D721Med (cell line): ENCODE results near the gene AOAH.

Experiments used
- DNase-seq: peaks from one replicate; pipeline ENCODE4 v3.0.0; 2011; ENCODE audit warnings: low spot score; ENCODE audit not compliant: insufficient read length
- FAIRE-seq: peaks from 2 replicates; lab custom pipeline; 2011; peaks lifted over from hg19 to GRCh38; lab: Jason Lieb, UNC
- TF ChIP-seq, protein P1 (sequence below): IDR thresholded peaks from 2 replicates; pipeline ENCODE4 v1.5.1; 2012; ENCODE audit warnings: mild to moderate bottlenecking, control low read depth; ENCODE audit not compliant: insufficient read depth; ENCODE audit errors: missing control alignments

AOAH gene

DNA sequence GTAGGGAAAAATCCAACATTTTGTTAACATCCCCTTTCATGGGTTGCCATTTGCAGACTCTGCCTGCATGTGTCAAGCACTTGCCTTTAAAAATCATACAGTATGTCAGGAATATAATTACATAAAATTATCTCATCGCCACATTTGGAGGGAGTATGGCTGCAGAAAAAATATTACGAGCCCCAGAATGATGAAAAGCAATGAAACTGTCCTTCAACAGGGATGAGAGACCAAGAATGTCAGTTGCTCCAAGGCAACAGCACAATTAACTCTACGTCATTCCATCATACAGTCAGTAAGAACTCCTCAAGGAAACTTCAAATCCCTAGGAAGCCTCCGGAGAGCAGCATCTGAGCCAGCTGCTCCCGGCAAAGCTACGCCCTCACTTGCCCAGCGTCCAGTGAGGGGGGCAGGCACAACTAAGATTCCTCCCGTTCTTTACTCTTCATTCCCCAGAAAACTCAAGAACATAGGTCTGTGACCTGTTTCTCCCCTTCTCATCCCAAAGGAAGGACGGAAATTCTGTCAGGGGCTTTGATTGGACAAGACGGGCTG lies 201.8 kb downstream of the AOAH start:
- no peak for FAIRE-seq
- TF ChIP-seq, protein P1, sequence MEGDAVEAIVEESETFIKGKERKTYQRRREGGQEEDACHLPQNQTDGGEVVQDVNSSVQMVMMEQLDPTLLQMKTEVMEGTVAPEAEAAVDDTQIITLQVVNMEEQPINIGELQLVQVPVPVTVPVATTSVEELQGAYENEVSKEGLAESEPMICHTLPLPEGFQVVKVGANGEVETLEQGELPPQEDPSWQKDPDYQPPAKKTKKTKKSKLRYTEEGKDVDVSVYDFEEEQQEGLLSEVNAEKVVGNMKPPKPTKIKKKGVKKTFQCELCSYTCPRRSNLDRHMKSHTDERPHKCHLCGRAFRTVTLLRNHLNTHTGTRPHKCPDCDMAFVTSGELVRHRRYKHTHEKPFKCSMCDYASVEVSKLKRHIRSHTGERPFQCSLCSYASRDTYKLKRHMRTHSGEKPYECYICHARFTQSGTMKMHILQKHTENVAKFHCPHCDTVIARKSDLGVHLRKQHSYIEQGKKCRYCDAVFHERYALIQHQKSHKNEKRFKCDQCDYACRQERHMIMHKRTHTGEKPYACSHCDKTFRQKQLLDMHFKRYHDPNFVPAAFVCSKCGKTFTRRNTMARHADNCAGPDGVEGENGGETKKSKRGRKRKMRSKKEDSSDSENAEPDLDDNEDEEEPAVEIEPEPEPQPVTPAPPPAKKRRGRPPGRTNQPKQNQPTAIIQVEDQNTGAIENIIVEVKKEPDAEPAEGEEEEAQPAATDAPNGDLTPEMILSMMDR: no peak
- DNase-seq: no peak

DNA sequence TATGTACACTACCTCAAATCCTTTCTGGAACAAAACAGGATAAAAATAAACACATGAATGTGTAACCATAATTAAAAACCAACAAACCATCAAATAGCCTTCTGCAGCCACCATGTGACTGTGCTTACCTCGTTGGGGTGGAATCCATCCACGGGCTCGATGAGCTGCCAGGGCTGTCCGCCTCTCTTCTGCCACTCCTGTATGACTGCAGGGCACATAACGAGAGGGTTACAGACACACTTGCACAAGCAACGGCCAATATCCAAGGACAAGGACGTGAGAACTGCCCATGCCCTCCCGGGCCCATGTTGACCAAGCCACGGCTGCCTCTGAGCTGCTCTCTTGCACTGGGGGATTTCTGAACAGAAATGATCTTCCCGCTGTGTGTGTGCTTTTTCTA lies 202.4 kb downstream of the AOAH start:
- FAIRE-seq (no peak), DNase-seq (no peak)
- TF ChIP-seq, protein P1: no peak

DNA sequence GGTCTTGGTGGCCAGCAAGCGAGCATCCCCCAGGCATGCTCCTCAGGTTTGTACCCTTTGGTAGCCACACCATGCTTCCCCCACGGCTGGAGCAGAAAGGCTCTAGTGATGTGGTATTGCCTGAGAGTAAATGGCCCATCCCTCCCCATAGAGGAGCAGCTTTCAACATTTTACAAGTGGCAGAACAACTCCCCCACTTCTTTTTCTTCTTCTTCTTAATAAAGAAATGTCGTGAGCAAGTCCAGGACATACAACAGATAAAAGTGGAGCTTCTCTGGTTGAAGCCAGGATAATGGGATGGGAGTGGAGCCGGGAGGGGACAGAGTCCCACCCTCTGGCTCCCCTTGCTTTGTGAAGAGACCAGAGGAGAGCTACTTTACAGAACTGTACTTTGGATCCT lies 203.2 kb downstream of the AOAH start:
- FAIRE-seq (no peak), DNase-seq (no peak)
- TF ChIP-seq, protein P1: no peak

DNA sequence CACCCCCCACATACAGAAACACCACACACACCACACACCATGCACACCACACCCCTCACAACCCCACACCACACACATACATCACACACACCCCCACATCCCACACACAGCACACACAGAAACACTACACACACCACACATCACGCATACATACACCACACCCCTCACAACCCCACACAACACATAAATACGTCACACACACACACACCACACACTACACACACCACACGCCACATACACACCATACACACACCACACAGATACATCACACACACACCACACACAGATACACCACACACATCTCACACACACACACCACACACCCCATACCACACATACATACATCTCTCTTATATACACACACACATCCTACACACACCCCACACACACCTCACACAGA lies 208.4 kb downstream of the AOAH start:
- FAIRE-seq (no peak), DNase-seq (no peak)
- TF ChIP-seq, protein P1: no peak

GRCh38 chr7:36514289-36515243 lies 209.7 kb downstream of the AOAH start:
- FAIRE-seq (no peak), DNase-seq (no peak)
- TF ChIP-seq, protein P1: no peak

DNA sequence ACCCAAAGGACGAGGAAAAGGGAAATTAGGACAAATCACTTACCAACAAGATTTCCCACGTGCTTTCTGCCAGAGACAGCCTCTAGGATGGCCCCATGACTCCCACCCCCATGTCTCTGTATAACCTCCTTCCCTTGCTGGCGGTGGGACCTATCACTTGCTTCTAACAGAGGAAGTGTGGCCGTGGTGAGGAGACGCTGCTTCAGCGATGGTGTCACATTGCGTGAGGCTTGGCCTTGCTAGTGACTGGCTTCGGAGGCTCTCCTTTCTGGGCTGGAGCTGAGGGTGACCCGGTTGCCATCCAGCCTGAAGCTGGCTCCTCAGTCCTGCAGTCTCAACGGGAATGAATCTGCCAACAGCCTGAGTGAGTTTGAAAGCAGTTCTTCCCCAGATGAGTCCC lies 210.9 kb downstream of the AOAH start:
- TF ChIP-seq, protein P1: no peak
- FAIRE-seq (no peak), DNase-seq (no peak)

DNA sequence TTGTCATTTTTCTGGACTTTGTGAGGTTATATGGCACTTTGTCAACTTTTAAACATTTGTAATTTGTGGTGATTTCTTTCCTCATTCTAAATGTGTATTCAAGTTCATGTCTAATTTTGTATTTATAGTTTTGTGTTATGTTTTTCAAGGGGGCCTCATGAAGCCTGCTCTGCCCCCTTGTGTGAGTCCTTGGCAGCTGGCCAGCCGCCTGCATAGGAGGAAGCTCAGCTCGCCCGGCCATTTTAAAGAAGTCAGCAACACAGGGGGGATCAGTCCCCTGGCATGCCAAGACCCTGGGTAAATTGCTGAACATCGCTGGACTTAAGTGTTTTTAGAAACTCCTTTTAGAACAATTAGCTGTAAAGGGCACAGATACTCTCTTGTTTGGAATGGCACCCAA lies 211.7 kb downstream of the AOAH start:
- no peak for DNase-seq
- TF ChIP-seq, protein P1: no peak
- FAIRE-seq: no peak
